Neural cell (in vitro differentiated cells): ENCODE data around the gene HAUS3. TPM values are rescaled to one million over a fixed set of nuclear protein-coding genes. Genes with fewer than 3 reads are reported as not detected.

ENCODE experiments used
- H2AFZ ChIP-seq: fragments of 200-600, 300-800 bp; sonication (generic), shearing (Covaris generic); 2 replicates; pipeline ENCODE4 v1.6.0; 2014; ENCODE audit warnings: low read depth, mild to moderate bottlenecking, antibody characterized with exemption, low read length, moderate library complexity
- H3F3A ChIP-seq: fragments of 200-600 bp; shearing (Covaris generic); 2 replicates; pipeline ENCODE4 v1.6.1; 2016; ENCODE audit warnings: mild to moderate bottlenecking, moderate library complexity, mixed read lengths, antibody characterized with exemption, low read length; ENCODE audit not compliant: insufficient read depth, poor library complexity, severe bottlenecking
- H3K27ac ChIP-seq: fragments of 200-600, 300-800 bp; sonication (generic), shearing (Covaris generic); 2 replicates; pipeline ENCODE4 v1.5.1; 2014; ENCODE audit warnings: mild to moderate bottlenecking, low read length, moderate library complexity
- H3K27me3 ChIP-seq: fragments of 300-800, 200-600 bp; sonication (generic), shearing (Covaris generic); 2 replicates; pipeline ENCODE4 v1.6.0; 2014; ENCODE audit warnings: mild to moderate bottlenecking, low read depth, low read length, moderate library complexity; ENCODE audit not compliant: insufficient read depth
- H3K36me3 ChIP-seq: fragments of 300-800, 200-600 bp; sonication (generic), shearing (Covaris generic); 2 replicates; pipeline ENCODE4 v1.5.1; 2014; ENCODE audit warnings: mild to moderate bottlenecking, antibody characterized with exemption, low read length, moderate library complexity; ENCODE audit not compliant: insufficient read depth
- H3K4me2 ChIP-seq: fragments of 300-800, 200-600 bp; sonication (generic), shearing (Covaris generic); 2 replicates; pipeline ENCODE4 v1.6.0; 2014; ENCODE audit warnings: mild to moderate bottlenecking, low read length
- H3K4me3 ChIP-seq: fragments of 300-800, 200-600 bp; sonication (generic), shearing (Covaris generic); 2 replicates; pipeline ENCODE4 v1.5.1; 2014; ENCODE audit warnings: mild to moderate bottlenecking, low read length, moderate library complexity
- H3K79me2 ChIP-seq: fragments of 200-600 bp; shearing (Covaris generic); replicated peaks from 2 replicates; pipeline ENCODE4 v1.6.0; 2014; ENCODE audit warnings: mild to moderate bottlenecking, low read length, moderate library complexity; ENCODE audit not compliant: insufficient read depth
- H3K9ac ChIP-seq: fragments of 300-800, 200-600 bp; sonication (generic), shearing (Covaris generic); 2 replicates; pipeline ENCODE4 v1.6.1; 2016; ENCODE audit warnings: mild to moderate bottlenecking, low read length, mixed read lengths
- H3K9me2 ChIP-seq: fragments of 200-600 bp; shearing (Covaris generic); 2 replicates; pipeline ENCODE4 v1.6.1; 2016; ENCODE audit warnings: mild to moderate bottlenecking, low read length, mixed read lengths; ENCODE audit not compliant: insufficient read depth
- H3K9me3 ChIP-seq: fragments of 200-600, 300-800 bp; sonication (generic), shearing (Covaris generic); 2 replicates; pipeline ENCODE4 v1.6.1; 2016; ENCODE audit warnings: mild to moderate bottlenecking, mixed run types, low read length, moderate library complexity, mixed read lengths
- H4K20me1 ChIP-seq: fragments of 200-600 bp; shearing (Covaris generic); 2 replicates; pipeline ENCODE4 v1.6.1; 2016; ENCODE audit warnings: mild to moderate bottlenecking, mixed run types; ENCODE audit not compliant: insufficient read depth
- CTCF ChIP-seq: fragments of 450-650 bp; IDR thresholded peaks from 2 replicates; pipeline ENCODE4 v1.5.1; 2014; ENCODE audit warnings: antibody characterized with exemption, mild to moderate bottlenecking, moderate library complexity; ENCODE audit not compliant: poor library complexity, severe bottlenecking
- EP300 ChIP-seq: fragments of 450-650 bp; conservative IDR thresholded peaks from 2 replicates; pipeline ENCODE4 v1.6.1; 2014; ENCODE audit warnings: antibody characterized with exemption, mild to moderate bottlenecking, moderate library complexity; ENCODE audit not compliant: poor library complexity, severe bottlenecking
- EZH2 ChIP-seq: fragments of 200-600, 300-800 bp; shearing (Covaris generic), sonication (generic); IDR thresholded peaks from 2 replicates; pipeline ENCODE4 v1.6.1; 2014; ENCODE audit warnings: antibody characterized with exemption, low read length, borderline replicate concordance, mild to moderate bottlenecking; ENCODE audit not compliant: insufficient read depth, poor library complexity, severe bottlenecking
- MXI1 ChIP-seq: fragments of 450-650 bp; conservative IDR thresholded peaks from 2 replicates; pipeline ENCODE4 v1.6.1; 2014; ENCODE audit warnings: antibody characterized with exemption, mild to moderate bottlenecking; ENCODE audit not compliant: poor library complexity, severe bottlenecking
- POLR2AphosphoS5 ChIP-seq: IDR thresholded peaks from 2 replicates; pipeline ENCODE4 v1.6.1; 2012
- RAD21 ChIP-seq: fragments of 450-650 bp; conservative IDR thresholded peaks from 2 replicates; pipeline ENCODE4 v1.6.1; 2014; ENCODE audit warnings: antibody characterized with exemption, mild to moderate bottlenecking, moderate library complexity
- REST ChIP-seq: IDR thresholded peaks from 2 replicates; pipeline ENCODE4 v1.6.1; 2012; ENCODE audit warnings: borderline replicate concordance
- SMC3 ChIP-seq: fragments of 450-650 bp; conservative IDR thresholded peaks from 2 replicates; pipeline ENCODE4 v1.6.1; 2014; ENCODE audit warnings: antibody characterized with exemption, mild to moderate bottlenecking, moderate library complexity; ENCODE audit not compliant: poor library complexity
- TAF1 ChIP-seq: IDR thresholded peaks from 2 replicates; pipeline ENCODE4 v1.6.1; 2012; ENCODE audit warnings: low read depth
- polyA plus RNA-seq: library from polyadenylated mRNA; depleted of rRNA; stranded (reverse); fragments of >200 nt; gene quantifications from 2 replicates; pipeline ENCODE4 v1.2.3, GENCODE V29; 2014

The HAUS3 gene
- polyA plus RNA-seq, 1 donor from 2014 or later: 34.2 TPM

- H2AFZ ChIP-seq: no peak overlapping the region
- no peaks in the 10 kb centered on the region for H3K9me2 ChIP-seq
These were observed 43.9 kb upstream of the HAUS3 start for GRCh38 chr4:2285613-2286381.

More at GRCh38 chr4:2285613-2286381, 43.9 kb upstream of the HAUS3 start:
- no peak overlapping the region for H3K27ac ChIP-seq
- no peak overlapping the region for H3K4me3 ChIP-seq
- no peaks in the 10 kb centered on the region for H3K9me3 ChIP-seq
- no peak overlapping the region for H3K4me2 ChIP-seq
- no peaks in the 10 kb centered on the region for H3F3A ChIP-seq
- no peak overlapping the region for H3K9ac ChIP-seq
- TF ChIP-seq EZH2 (no peak), RAD21 (no peak), TAF1 (no peak), MXI1 (no peak), CTCF (no peak), EP300 (no peak), SMC3 (no peak), REST (no peak), POLR2AphosphoS5 (no peak)
- H4K20me1 ChIP-seq: no peaks in the 10 kb centered on the region
- no peaks in the 10 kb centered on the region for H3K36me3 ChIP-seq
- no peaks in the 10 kb centered on the region for H3K79me2 ChIP-seq
- H3K27me3 ChIP-seq: no peaks in the 10 kb centered on the region
